CD1c-positive myeloid dendritic cell (primary cell): Measurements from ENCODE around the gene COMMD4.
"Not testable (repeated sequence)": the region's sequence is repeated elsewhere in the genome, so short reads cannot be mapped to it uniquely, and the experiment has no call there.

Experiments used
- DNase-seq: peaks from one replicate; pipeline ENCODE4 v3.0.0-alpha.2; 2016; ENCODE audit errors: extremely low spot score

The COMMD4 gene

DNA sequence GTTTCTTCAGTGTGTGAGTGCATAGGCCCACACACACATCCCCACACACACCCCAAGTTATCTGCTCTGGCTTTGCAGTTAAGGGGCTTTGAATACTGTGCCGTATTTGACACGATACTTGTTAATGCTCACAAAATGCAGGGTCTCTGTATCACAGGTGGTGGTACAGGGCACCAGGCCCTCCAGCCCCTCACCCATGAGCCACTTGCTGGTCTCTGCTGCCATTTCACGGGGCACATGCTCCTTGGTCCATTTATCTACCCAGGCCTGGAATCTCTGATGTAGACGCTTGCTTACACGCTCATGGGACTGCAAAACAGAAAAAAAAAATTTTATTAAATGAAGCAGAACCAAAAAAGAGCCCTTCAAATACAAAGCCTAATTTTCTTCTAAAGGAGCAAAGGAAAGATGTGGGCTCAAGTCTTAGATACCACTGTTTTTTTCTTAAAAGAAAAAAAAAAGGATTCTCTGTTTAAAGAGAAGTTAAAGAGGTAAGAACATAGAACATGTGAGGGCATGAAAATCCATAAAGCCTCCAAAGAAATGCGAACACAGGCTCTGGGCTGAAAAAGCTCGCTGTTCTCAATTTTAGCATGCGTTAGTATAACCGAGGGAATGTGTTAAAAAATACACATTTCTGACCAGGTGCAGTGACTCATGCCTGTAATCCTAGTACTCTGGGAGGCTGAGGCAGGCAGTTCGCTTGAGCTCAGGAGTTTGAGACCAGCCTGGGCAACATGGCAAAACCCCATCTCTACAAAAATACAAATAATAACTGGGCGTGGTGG is 36.2 kb downstream of the COMMD4 start:
- DNase-seq: no peak

GRCh38 chr15:75380773-75381172 is 44.9 kb downstream of the COMMD4 start:
- DNase-seq: no peak

- not testable (repeated sequence) for DNase-seq
Measured at GRCh38 chr15:75383986-75384385, 48.1 kb downstream of the COMMD4 start.
